ENCODE data around the gene SMIM8.

DNA sequence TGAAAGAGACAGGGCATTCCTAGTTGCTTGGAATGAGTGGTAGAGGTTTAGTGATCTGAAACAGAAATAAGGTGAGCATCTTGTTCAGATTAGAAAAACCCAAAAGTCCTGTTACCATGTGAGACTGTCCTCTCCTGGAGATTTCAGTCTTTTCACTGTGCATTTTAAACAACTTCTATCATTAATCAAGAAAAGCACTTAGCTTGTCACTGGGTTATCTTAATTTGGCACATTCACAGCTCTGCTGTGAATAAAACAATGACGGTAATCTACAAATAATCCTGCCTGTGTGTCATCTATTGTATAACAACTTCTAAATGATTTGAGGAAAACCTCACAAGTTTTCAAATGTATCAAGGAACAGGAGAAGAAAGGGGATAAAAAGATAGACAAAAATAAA is 9.5 kb upstream of the SMIM8 start:
- TF ChIP-seq POLR2A (IDR thresholded peaks at IDR 0.05) = no peak
- TF ChIP-seq, protein P1, sequence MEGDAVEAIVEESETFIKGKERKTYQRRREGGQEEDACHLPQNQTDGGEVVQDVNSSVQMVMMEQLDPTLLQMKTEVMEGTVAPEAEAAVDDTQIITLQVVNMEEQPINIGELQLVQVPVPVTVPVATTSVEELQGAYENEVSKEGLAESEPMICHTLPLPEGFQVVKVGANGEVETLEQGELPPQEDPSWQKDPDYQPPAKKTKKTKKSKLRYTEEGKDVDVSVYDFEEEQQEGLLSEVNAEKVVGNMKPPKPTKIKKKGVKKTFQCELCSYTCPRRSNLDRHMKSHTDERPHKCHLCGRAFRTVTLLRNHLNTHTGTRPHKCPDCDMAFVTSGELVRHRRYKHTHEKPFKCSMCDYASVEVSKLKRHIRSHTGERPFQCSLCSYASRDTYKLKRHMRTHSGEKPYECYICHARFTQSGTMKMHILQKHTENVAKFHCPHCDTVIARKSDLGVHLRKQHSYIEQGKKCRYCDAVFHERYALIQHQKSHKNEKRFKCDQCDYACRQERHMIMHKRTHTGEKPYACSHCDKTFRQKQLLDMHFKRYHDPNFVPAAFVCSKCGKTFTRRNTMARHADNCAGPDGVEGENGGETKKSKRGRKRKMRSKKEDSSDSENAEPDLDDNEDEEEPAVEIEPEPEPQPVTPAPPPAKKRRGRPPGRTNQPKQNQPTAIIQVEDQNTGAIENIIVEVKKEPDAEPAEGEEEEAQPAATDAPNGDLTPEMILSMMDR (IDR thresholded peaks at IDR 0.05) = no peak
